Urinary bladder (tissue), 4 donors: ENCODE results near the gene DIS3L2. TPM values are rescaled to one million over a fixed set of nuclear protein-coding genes. Genes with fewer than 3 reads are reported as not detected.
"Not testable (repeated sequence)": the region's sequence is repeated elsewhere in the genome, so short reads cannot be mapped to it uniquely, and the experiment has no call there.

Source experiments
- DNase-seq: peaks from one replicate; pipeline ENCODE4 v3.0.0-alpha.2; 2015; ENCODE audit errors: extremely low spot score
- H3K27ac ChIP-seq: one replicate; pipeline ENCODE4 v1.5.1; 2013; ENCODE audit warnings: low read depth, mild to moderate bottlenecking, moderate library complexity
- H3K36me3 ChIP-seq: one replicate; pipeline ENCODE4 v1.6.1; 2013; ENCODE audit warnings: mild to moderate bottlenecking, moderate library complexity; ENCODE audit not compliant: insufficient read depth
- H3K4me1 ChIP-seq: one replicate; pipeline ENCODE4 v1.6.1; 2013; ENCODE audit warnings: mild to moderate bottlenecking, moderate library complexity; ENCODE audit not compliant: insufficient read depth
- H3K4me3 ChIP-seq: one replicate; pipeline ENCODE4 v1.5.1; 2013; ENCODE audit warnings: low read depth, low read length
- WGBS: extraction: QIAGEN DNeasy Blood & Tissue Kit; methylation state at CpG from one replicate; pipeline ENCODE4 v1.1.7; 2013; 5-methylcytosine and 5-hydroxymethylcytosine counted together
- polyA plus RNA-seq: library from polyadenylated mRNA; stranded (reverse); fragments of 200-250 nt; gene quantifications from one replicate; pipeline ENCODE4 v1.2.3, GENCODE V29; 2013
- total RNA-seq: library from RNA; depleted of rRNA; stranded (reverse); fragments of >200 nt; gene quantifications from one replicate; pipeline ENCODE4 v1.2.3, GENCODE V29; 2014
- donor health status: healthy with polysubstance abuse.
- donor health status: healthy.

Gene DIS3L2
- total and polyA plus RNA-seq, 2 donors = 15.0 to 33.6 TPM

- no peaks in the 10 kb centered on the region for H3K36me3 ChIP-seq
- no peak overlapping the region for H3K27ac ChIP-seq
- 12% methylated on average over 76 of the region's 76 CpGs for WGBS
- no peaks in the 10 kb centered on the region for H3K4me1 ChIP-seq
- no peak for DNase-seq
- no peak overlapping the region for H3K4me3 ChIP-seq
These were observed 389.5 kb downstream of the DIS3L2 start for GRCh38 chr2:232350804-232351685.

DNA sequence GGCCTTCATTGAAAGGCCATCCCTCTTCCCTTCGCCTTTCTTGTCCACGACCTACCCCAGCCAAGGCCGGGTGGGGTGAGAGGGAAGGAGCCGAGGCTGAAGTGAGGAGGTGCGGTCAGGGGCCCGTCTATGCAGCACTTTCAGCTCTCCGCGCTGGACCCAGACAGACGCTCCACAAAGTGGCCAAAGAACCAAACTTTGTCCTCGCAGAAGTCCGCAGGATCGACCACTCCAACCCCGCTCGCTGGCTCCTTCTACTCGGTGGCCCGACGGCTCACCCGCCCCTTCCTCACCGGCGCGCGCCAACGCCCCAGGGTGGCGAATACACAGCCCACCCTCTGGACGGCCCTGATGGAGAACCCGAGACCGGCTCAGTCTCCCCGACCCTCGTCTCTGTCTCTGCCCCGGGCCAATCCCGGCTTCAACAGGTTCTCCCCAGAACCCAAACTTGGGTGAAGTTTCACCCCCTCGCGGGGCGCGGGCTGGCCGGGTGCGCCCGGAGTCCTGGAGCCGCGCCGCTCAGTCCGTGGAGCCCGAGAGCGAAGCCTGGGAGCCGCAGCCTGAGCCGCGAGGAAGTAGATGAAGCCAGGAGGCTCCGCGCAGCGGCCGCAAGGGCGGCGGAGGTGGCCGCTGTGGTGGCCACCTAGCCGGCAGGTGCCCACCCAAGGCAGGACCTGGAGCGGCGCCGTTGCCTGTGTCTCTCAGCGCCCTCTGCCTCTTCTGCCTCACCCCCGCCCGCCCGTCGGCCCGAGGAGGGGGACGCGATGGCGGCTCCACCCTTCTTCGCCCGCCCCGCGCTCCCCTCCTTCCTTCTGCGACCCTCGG lies 390.4 kb downstream of the DIS3L2 start:
- DNase-seq = no peak
- no peaks in the 10 kb centered on the region for H3K36me3 ChIP-seq
- H3K27ac ChIP-seq = no peak overlapping the region
- no peak overlapping the region for H3K4me3 ChIP-seq
- no peaks in the 10 kb centered on the region for H3K4me1 ChIP-seq
- WGBS = 22% methylated on average over 73 of the region's 73 CpGs

DNA sequence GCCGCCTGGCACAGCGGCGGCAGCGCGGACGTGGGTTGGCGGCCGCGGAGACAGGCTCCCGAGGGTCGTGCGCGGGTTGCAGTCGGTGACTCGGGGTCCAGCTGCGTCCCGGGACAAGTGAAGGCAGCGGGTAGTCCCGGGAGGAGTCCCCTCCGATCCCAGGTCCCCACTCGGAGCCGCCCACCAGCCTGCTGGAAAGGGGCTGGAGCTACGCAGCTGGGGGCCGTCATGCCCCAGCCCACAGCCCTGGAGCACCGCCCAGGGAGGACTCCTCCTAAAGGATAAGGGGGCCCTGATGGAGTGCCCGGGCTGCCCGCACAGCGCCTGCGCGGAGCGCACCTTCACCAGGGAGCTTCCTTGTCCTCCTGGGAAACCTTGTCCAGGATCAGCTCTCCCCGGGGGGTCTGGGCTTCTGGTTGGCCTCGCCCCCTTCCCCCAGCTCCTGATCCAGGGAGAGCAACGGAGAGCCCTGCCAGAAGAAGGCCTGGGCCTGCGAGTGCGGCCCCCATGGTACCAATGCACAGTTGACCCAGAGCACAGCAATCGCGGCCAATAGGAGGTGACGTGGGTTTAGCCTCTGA lies 391.1 kb downstream of the DIS3L2 start:
- no peak for DNase-seq

DNA sequence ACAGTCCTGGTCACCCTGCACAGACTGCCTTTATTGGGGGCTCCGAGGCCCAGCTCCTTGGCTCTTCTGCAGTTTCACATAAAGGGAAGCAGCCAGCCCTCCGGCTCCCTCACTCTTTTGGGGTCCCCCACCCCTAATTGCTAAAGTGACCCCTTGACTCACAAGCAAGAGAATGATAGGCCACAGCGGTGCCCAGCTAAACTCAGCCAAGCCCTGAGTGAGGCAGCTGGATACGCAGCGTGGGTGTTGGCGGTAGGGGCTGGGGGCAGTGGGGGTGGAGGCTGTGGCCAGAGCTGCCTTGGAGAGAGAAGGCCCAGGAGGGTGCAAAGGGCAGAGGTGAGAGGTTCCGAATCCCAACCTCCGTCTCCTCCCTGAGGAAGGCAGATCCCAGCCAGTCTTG lies 391.6 kb downstream of the DIS3L2 start:
- Histone ChIP-seq H3K4me3 (no peak overlapping the region), H3K4me1 (no peaks in the 10 kb centered on the region), H3K36me3 (no peaks in the 10 kb centered on the region), H3K27ac (no peak overlapping the region)
- 86% methylated on average over 8 of the region's 8 CpGs for WGBS
- DNase-seq = no peak

More for the DNA sequence above, 391.1 kb downstream of the DIS3L2 start:
- Histone ChIP-seq H3K27ac (no peak overlapping the region), H3K36me3 (no peaks in the 10 kb centered on the region), H3K4me1 (no peaks in the 10 kb centered on the region), H3K4me3 (no peak overlapping the region)
- 39% methylated on average over 39 of the region's 39 CpGs for WGBS

DNA sequence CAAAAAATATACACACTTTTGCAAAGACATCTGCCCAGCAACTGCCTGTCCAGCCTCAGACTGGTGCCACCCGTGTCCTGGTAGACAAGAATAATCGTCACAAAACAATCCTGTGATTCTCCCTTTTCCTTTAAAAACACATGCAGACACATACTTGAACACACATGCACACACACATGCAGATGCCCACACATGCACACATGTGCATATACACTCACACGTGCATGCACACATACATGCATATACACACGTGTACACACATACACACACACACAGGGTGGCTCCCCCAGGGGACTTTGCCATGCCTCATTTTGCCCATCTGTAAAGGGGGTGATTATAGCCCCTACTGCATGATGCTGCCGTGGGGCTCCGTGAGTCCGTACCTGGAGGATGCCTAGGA lies 392.1 kb downstream of the DIS3L2 start:
- H3K27ac ChIP-seq = no peak overlapping the region
- no peak overlapping the region for H3K4me3 ChIP-seq
- 81% methylated on average over 7 of the region's 7 CpGs for WGBS
- H3K4me1 ChIP-seq = no peaks in the 10 kb centered on the region
- DNase-seq = no peak
- H3K36me3 ChIP-seq = no peaks in the 10 kb centered on the region

- no peak overlapping the region for H3K4me3 ChIP-seq
- no peak for DNase-seq
- H3K4me1 ChIP-seq = no peaks in the 10 kb centered on the region
- WGBS = 91% methylated on average over 5 of the region's 5 CpGs
- H3K27ac ChIP-seq = no peak overlapping the region
- H3K36me3 ChIP-seq = no peaks in the 10 kb centered on the region
These were observed 392.6 kb downstream of the DIS3L2 start for GRCh38 chr2:232354069-232354468.

DNA sequence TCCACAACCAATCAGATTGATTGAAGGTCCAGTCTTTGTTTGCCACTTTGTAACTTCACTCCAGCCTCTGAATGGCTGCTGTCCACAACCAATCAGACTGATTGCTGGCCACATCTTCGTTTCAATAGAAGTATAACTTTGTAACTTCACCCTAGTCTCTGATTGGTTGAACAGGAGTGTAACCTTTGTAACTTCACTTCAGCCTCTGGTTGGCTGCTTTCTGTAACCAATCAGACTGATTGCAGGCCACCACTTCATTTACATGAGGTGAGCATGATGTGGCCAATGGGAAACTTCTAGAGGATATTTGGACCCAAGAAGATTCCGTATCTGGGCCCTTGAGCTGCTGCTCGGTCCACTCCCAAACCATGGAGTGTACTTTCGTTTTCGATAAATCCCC lies 400.1 kb downstream of the DIS3L2 start:
- H3K36me3 ChIP-seq = no peaks in the 10 kb centered on the region
- H3K27ac ChIP-seq = no peak overlapping the region
- no peak overlapping the region for H3K4me3 ChIP-seq
- H3K4me1 ChIP-seq = no peaks in the 10 kb centered on the region
- WGBS = 88% methylated on average over 5 of the region's 5 CpGs
- no peak for DNase-seq

DNA sequence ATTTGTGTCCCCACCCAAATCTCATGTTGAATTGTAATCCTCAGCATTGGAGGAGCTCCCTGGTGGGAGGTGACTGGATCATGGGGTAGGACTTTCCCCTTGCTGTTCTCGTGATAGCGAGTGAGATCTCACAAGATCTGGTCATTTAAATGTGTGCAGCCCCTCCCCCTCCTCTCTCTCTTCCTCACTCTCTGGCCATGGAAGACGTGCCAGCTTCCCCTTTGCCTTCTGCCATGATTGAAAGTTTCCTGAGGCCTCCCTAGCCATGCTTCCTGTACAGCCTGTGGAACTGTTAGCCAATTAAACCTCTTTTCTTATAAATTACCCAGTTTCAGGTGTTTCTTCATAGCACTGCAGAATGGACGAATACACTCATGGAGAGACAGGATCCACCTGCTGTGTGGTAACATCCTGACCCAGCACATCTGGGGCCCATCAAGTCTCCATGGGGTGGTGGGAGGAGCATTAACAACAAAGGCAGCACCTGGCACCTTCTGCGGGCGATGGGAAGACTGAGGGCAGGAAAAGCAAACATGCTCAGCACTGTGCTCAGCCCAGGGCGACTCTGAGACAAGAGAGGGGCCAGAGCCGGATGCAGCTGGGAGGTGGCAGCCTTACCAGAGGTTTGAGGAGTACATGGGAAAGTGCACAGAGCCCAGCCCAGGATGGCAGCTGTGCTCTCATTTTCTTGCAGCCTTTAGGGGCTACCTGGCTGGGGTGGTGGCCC lies 400.8 kb downstream of the DIS3L2 start:
- WGBS = 76% methylated on average over 8 of the region's 8 CpGs
- Histone ChIP-seq H3K27ac (no peak overlapping the region), H3K4me3 (no peak overlapping the region), H3K36me3 (no peaks in the 10 kb centered on the region), H3K4me1 (no peaks in the 10 kb centered on the region)
- no peak for DNase-seq

- H3K4me3 ChIP-seq, H3K4me1 ChIP-seq, H3K36me3 ChIP-seq, DNase-seq, H3K27ac ChIP-seq: not testable (repeated sequence)
- 87% methylated on average over 12 of the region's 12 CpGs for WGBS
These were observed 401.7 kb downstream of the DIS3L2 start for GRCh38 chr2:232363064-232363783.

DNA sequence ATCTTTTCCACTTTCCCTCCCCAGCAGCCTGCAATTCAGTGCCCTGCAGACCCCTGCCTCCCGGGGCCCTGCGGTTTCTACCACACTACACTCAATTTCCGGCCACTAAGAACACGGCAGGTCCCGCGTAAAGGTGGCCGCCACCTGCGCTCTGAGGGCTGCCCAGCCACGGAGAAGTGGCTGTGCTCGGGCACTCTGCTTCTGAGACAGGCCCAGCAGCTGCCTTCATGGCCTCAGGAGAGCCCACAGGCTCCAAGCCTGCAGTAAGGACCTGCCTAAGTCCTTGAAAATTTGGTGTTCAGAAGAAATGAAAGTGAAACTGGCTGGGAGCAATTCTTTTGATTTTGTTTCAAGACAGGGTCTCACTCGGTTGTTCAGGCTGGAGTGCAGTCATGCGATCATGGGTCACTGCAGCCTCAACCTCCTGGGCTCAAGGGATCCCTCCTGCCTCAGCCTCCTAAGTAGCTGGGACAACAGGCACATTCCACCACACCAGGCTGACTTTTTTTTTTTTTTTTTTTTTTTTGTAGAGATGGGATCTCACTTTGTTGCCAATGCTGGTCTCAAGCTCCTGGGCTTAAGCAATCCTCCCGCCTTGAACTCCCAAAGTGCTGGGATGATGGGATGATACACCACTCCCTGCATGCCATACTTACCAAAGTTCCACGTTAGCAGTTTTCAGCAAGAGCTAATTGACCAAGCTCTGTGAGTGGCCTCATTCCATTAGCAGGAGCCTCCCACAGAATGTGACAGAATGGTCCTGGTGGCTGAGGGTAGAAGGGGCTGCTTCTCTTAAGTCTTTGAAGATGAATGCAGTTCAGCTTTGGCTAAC lies 402.5 kb downstream of the DIS3L2 start:
- WGBS = 81% methylated on average over 14 of the region's 14 CpGs
- Histone ChIP-seq H3K4me3 (no peak overlapping the region), H3K27ac (no peak overlapping the region), H3K36me3 (no peaks in the 10 kb centered on the region), H3K4me1 (no peaks in the 10 kb centered on the region)
- DNase-seq = no peak

GRCh38 chr2:232364806-232365594 lies 403.5 kb downstream of the DIS3L2 start:
- not testable (repeated sequence) for H3K36me3 ChIP-seq, H3K4me1 ChIP-seq, H3K27ac ChIP-seq, H3K4me3 ChIP-seq, DNase-seq
- 74% methylated on average over 18 of the region's 18 CpGs for WGBS
